OCI-LY1 (cell line): ENCODE measurements around the gene SYNPO2L.
"Not testable (repeated sequence)": the region's sequence is repeated elsewhere in the genome, so short reads cannot be mapped to it uniquely, and the experiment has no call there.

Source experiments
- CTCF ChIP-seq: fragments of 200-600 bp; sonication (generic), shearing (Covaris generic); IDR thresholded peaks from 2 replicates; pipeline ENCODE4 v1.5.1; 2017; ENCODE audit warnings: mild to moderate bottlenecking, antibody characterized with exemption, low read length, moderate library complexity, mixed read lengths
- EZH2 ChIP-seq: fragments of 200-600 bp; sonication (generic), shearing (Covaris generic); IDR thresholded peaks from 2 replicates; pipeline ENCODE4 v1.8.0; 2017; ENCODE audit warnings: borderline replicate concordance, mixed run types, mild to moderate bottlenecking, antibody characterized with exemption, low read length, moderate library complexity, mixed read lengths

GRCh38 chr10:73674546-73674945, 18.7 kb upstream of the SYNPO2L start:
- TF ChIP-seq CTCF, EZH2: not testable (repeated sequence)
